Endothelial cell of umbilical vein (primary cell): ENCODE measurements around the gene PLEKHG3.

Source experiments
- GATA2 ChIP-seq: IDR thresholded peaks from 2 replicates; pipeline ENCODE4 v1.7.0; 2011; ENCODE audit warnings: low read depth, mild to moderate bottlenecking, moderate library complexity, mixed read lengths, low read length; ENCODE audit not compliant: insufficient read length, insufficient read depth
- MYC ChIP-seq: IDR thresholded peaks from one replicate; pipeline ENCODE4 v1.6.1; 2011; ENCODE audit warnings: mild to moderate bottlenecking, low read depth, low read length
- POLR2A ChIP-seq: IDR thresholded peaks from 2 replicates; pipeline ENCODE4 v1.6.1; 2012; ENCODE audit warnings: low read depth, mild to moderate bottlenecking, control low read depth, low read length
- TF ChIP-seq, protein P1 (sequence below): IDR thresholded peaks from 2 replicates; pipeline ENCODE4 v1.6.1; 2011; ENCODE audit not compliant: insufficient read depth, insufficient read length
- TF ChIP-seq, protein P2 (sequence below), 2 donors: IDR thresholded peaks; 1 replicate in 1 of 2; 2 replicates in 1 of 2; pipeline ENCODE4 v1.5.1; 2011; ENCODE audit warnings: low read length in 2 of 2, mild to moderate bottlenecking in 2 of 2, moderate library complexity in 2 of 2, control low read depth in 1 of 2, inconsistent platforms in 1 of 2, low read depth in 1 of 2; ENCODE audit not compliant: insufficient read depth in 1 of 2; ENCODE audit errors: extremely low read depth in 1 of 2

DNA sequence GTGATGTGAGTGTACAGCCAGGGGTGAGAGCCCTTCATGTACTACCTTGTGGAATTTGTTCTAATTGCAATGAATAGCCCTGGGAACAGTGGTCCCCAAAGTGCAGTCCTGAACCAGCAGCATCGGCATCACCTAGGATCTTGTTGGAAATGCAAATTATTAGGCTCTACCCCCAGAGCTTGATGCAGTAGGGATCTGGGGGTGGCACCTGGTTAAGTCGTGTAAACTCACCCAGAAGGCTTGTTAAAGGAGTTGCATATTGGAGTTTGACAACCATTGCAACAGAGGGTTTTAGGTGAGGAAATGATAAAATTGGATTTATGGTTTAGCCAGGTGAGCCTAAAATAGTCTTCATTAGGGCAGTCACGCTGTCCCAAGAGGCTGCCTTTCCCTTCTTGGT lies 73.2 kb downstream of the PLEKHG3 start:
- no peak for TF ChIP-seq GATA2
- TF ChIP-seq POLR2A, result no peak
- TF ChIP-seq MYC, result no peak
- TF ChIP-seq, protein P1, sequence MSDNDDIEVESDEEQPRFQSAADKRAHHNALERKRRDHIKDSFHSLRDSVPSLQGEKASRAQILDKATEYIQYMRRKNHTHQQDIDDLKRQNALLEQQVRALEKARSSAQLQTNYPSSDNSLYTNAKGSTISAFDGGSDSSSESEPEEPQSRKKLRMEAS, result no peak
- TF ChIP-seq, protein P2, sequence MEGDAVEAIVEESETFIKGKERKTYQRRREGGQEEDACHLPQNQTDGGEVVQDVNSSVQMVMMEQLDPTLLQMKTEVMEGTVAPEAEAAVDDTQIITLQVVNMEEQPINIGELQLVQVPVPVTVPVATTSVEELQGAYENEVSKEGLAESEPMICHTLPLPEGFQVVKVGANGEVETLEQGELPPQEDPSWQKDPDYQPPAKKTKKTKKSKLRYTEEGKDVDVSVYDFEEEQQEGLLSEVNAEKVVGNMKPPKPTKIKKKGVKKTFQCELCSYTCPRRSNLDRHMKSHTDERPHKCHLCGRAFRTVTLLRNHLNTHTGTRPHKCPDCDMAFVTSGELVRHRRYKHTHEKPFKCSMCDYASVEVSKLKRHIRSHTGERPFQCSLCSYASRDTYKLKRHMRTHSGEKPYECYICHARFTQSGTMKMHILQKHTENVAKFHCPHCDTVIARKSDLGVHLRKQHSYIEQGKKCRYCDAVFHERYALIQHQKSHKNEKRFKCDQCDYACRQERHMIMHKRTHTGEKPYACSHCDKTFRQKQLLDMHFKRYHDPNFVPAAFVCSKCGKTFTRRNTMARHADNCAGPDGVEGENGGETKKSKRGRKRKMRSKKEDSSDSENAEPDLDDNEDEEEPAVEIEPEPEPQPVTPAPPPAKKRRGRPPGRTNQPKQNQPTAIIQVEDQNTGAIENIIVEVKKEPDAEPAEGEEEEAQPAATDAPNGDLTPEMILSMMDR (IDR thresholded peaks at IDR 0.05; ENCODE audit: extremely low read depth in 1 of 2, insufficient read depth in 1 of 2, low read depth in 1 of 2, low read length in 2 of 2), result no peak
